ENCODE results near the gene CTDSPL. TPM values are rescaled to one million over a fixed set of nuclear protein-coding genes. Genes with fewer than 3 reads are reported as not detected.

The CTDSPL gene
- polyA plus RNA-seq, 4 donors, result 11.6 to 26.4 (median 14.5) TPM

DNA sequence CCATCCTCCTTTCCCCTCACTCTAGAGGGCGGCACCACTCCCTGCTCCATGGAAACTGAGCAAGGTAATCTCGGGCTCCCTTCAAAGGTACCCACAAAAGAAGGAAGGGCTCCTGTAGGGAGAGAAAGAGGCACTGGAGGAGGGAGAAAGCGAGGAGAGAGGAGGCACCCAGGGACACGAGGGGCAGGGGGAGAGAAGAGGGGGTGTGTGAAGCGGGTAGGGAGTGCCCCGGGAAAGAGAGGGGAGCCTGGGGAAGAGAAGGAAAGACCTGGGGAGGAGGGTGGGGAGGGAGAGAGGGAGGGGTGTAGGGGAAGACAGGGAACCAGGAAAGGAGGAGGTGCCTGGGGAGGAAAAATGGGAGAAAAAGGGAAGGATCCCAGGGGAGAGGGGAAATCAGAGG, 129.4 kb downstream of the CTDSPL start:
- H3K27me3 ChIP-seq (ENCODE audit: control insufficient read depth in 3 of 3, insufficient read depth in 3 of 3, low read length in 3 of 3), result no peaks in the 10 kb centered on the region
- peak overlapping the region; percentile 96 to 97 (median 97) for H3K27ac ChIP-seq (ENCODE audit: low read depth in 1 of 3, low read length in 2 of 3)
- no peaks in the 10 kb centered on the region for H3K9me3 ChIP-seq (ENCODE audit: control insufficient read depth in 2 of 2, insufficient read depth in 1 of 2, low read depth in 1 of 2, low read length in 1 of 2)
- WGBS, 3 donors, result 12 to 45% (median 39%) methylated on average over 6 of the region's 6 CpGs
- peak overlapping the region; percentile 8 to 68 (median 61) for H3K4me3 ChIP-seq (ENCODE audit: low read depth in 1 of 3, low read length in 3 of 3)
- peaks cover 3 to 68% (median 8%) of the 10 kb centered on the region in 3 donors for H3K4me1 ChIP-seq (ENCODE audit: control insufficient read depth in 3 of 3, insufficient read depth in 2 of 3, low read depth in 1 of 3, low read length in 2 of 3)
- H3K36me3 ChIP-seq (ENCODE audit: control insufficient read depth in 3 of 3, insufficient read depth in 2 of 3, low read depth in 1 of 3, low read length in 3 of 3), result peaks cover 0 to 34% (median 7%) of the 10 kb centered on the region in 3 donors
- DNase-seq, result peak; percentile 74 to 80
- no peak for FAIRE-seq

DNA sequence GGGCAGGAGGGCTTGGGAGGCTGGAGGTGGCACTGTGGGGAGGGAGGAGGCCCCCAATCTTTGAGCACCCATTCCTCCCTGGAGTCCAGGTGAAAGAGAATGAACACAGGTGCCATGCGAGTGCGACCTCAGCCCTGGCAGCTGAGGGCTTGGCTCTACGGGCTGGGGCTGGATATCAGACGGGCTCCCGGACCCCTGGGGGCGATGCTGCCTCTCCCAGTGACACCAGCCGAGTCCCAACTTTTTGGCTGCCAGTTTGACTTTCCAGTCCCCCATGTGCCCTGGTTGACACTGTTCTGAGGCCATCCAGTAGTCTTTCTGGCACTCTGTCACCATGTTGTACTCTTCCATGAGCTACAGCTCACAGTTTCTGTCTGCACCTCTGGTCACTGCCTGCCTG, 130.1 kb downstream of the CTDSPL start:
- DNase-seq, result peak in 1 of 2 donors; percentile 51
- no peak for FAIRE-seq
- H3K27me3 ChIP-seq (ENCODE audit: control insufficient read depth in 3 of 3, insufficient read depth in 3 of 3, low read length in 3 of 3), result no peaks in the 10 kb centered on the region
- peaks cover 0 to 34% (median 7%) of the 10 kb centered on the region in 3 donors for H3K36me3 ChIP-seq (ENCODE audit: control insufficient read depth in 3 of 3, insufficient read depth in 2 of 3, low read depth in 1 of 3, low read length in 3 of 3)
- H3K27ac ChIP-seq (ENCODE audit: low read depth in 1 of 3, low read length in 2 of 3), result peak overlapping the region; percentile 96 to 97 (median 97)
- no peaks in the 10 kb centered on the region for H3K9me3 ChIP-seq (ENCODE audit: control insufficient read depth in 2 of 2, insufficient read depth in 1 of 2, low read depth in 1 of 2, low read length in 1 of 2)
- H3K4me3 ChIP-seq (ENCODE audit: low read depth in 1 of 3, low read length in 3 of 3), result peak overlapping the region; percentile 8 to 68 (median 61)
- H3K4me1 ChIP-seq (ENCODE audit: control insufficient read depth in 3 of 3, insufficient read depth in 2 of 3, low read depth in 1 of 3, low read length in 2 of 3), result peaks cover 3 to 67% (median 5%) of the 10 kb centered on the region in 3 donors
- 7 to 60% (median 10%) methylated on average over 3 to 7 of the region's 7 CpGs for WGBS, 3 donors

DNA sequence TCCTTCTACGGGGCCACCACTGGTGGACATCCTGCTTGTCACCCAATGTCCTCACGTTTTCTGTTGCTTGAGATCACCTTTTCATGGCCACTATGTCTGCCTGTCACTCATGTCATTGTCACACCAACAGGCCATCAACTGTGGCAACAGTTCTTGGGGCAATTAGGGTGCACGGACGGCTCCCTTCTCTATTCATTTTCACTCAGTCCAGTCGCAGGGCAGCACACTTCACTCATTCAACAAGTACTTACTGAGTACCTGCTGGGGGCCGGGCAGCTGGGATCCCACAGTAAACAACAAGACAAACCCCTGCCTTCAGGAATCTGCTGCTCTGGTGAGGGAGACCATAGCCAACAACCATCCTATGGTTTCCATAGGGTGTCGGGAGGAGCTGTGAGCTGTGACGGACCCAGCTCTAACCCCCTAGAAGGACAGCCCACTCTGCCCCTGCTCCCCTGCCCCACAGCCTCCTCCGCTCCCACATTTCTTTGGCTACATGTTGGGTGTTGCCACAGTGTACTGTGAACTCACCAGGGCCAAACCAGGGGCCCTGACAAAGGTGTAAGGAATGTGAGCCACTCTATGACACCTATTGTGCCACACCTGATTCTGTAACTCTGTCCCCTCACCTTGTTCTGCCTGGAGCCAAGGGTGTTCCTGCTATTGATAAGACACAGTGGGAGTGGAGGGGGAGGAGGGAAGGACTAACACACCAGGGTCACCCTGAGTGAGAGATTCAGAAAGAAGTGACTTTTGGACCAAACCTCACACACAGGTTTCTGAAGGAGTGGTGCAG, 130.8 kb downstream of the CTDSPL start:
- Histone ChIP-seq H3K27ac (ENCODE audit: low read depth in 1 of 3, low read length in 2 of 3) (peak overlapping the region; percentile 96 to 97 (median 97)), H3K36me3 (ENCODE audit: control insufficient read depth in 3 of 3, insufficient read depth in 2 of 3, low read depth in 1 of 3, low read length in 3 of 3) (peaks cover 0 to 41% (median 7%) of the 10 kb centered on the region in 3 donors), H3K4me3 (ENCODE audit: low read depth in 1 of 3, low read length in 3 of 3) (peak overlapping the region in 2 of 3 donors; percentile 61 to 68), H3K9me3 (ENCODE audit: control insufficient read depth in 2 of 2, insufficient read depth in 1 of 2, low read depth in 1 of 2, low read length in 1 of 2) (no peaks in the 10 kb centered on the region), H3K4me1 (ENCODE audit: control insufficient read depth in 3 of 3, insufficient read depth in 2 of 3, low read depth in 1 of 3, low read length in 2 of 3) (peaks cover 3 to 68% (median 5%) of the 10 kb centered on the region in 3 donors), H3K27me3 (ENCODE audit: control insufficient read depth in 3 of 3, insufficient read depth in 3 of 3, low read length in 3 of 3) (no peaks in the 10 kb centered on the region)
- WGBS, 3 donors, result 23 to 65% (median 39%) methylated on average over 9 of the region's 9 CpGs
- DNase-seq (peak; percentile 95 to 100), FAIRE-seq (no peak)

DNA sequence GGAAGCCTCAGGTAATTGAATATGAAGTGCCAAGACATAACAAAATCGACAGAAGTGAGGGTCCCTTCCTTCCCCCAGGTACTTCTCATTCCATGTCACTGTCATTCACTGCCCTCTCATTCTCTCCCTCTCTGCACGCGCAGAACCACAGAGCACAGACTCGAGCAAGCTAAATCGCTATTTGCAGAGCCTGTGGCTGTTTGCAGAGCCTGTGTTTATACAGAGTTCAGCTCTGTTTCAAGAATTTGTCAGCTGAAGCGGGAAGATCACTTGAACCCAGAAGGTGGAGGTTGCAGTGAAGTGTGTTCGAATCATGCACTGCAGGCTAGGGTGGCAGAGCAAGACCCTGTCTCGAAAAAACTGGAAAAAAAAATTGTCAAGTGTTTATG, 131.4 kb downstream of the CTDSPL start:
- Histone ChIP-seq H3K36me3 (ENCODE audit: control insufficient read depth in 3 of 3, insufficient read depth in 2 of 3, low read depth in 1 of 3, low read length in 3 of 3) (peaks cover 0 to 47% (median 7%) of the 10 kb centered on the region in 3 donors), H3K27me3 (ENCODE audit: control insufficient read depth in 3 of 3, insufficient read depth in 3 of 3, low read length in 3 of 3) (no peaks in the 10 kb centered on the region), H3K27ac (ENCODE audit: low read depth in 1 of 3, low read length in 2 of 3) (peak overlapping the region; percentile 88 to 97 (median 96)), H3K4me1 (ENCODE audit: control insufficient read depth in 3 of 3, insufficient read depth in 2 of 3, low read depth in 1 of 3, low read length in 2 of 3) (peaks cover 4 to 68% (median 6%) of the 10 kb centered on the region in 3 donors), H3K4me3 (ENCODE audit: low read depth in 1 of 3, low read length in 3 of 3) (peak overlapping the region in 2 of 3 donors; percentile 51 to 66), H3K9me3 (ENCODE audit: control insufficient read depth in 2 of 2, insufficient read depth in 1 of 2, low read depth in 1 of 2, low read length in 1 of 2) (no peaks in the 10 kb centered on the region)
- FAIRE-seq (no peak), DNase-seq (no peak)
- 19 to 62% (median 45%) methylated on average over 8 of the region's 8 CpGs for WGBS, 3 donors

DNA sequence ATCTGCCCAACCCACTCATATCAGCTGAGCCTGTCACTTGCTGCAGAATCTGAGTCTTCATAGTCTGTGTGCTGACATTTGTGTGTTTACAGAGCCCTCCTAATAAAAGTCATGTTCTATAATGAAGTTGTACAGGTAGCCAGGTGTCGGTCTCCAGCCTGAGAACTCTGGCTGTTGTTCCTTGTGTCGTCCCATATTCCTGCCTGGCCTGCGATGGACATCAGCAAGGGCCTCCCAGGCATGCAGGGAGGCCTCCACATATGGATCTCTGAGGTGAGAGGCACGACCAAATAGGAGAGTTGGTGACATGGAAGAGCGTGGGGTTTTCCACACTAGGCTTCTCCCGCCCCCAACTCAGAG, 131.8 kb downstream of the CTDSPL start:
- DNase-seq (peak; percentile 41 to 67), FAIRE-seq (no peak)
- Histone ChIP-seq H3K27ac (ENCODE audit: low read depth in 1 of 3, low read length in 2 of 3) (peak overlapping the region; percentile 88 to 97 (median 96)), H3K9me3 (ENCODE audit: control insufficient read depth in 2 of 2, insufficient read depth in 1 of 2, low read depth in 1 of 2, low read length in 1 of 2) (no peaks in the 10 kb centered on the region), H3K4me3 (ENCODE audit: low read depth in 1 of 3, low read length in 3 of 3) (peak overlapping the region in 2 of 3 donors; percentile 51 to 66), H3K4me1 (ENCODE audit: control insufficient read depth in 3 of 3, insufficient read depth in 2 of 3, low read depth in 1 of 3, low read length in 2 of 3) (peaks cover 8 to 68% (median 10%) of the 10 kb centered on the region in 3 donors), H3K36me3 (ENCODE audit: control insufficient read depth in 3 of 3, insufficient read depth in 2 of 3, low read depth in 1 of 3, low read length in 3 of 3) (peaks cover 0 to 49% (median 7%) of the 10 kb centered on the region in 3 donors), H3K27me3 (ENCODE audit: control insufficient read depth in 3 of 3, insufficient read depth in 3 of 3, low read length in 3 of 3) (no peaks in the 10 kb centered on the region)
- WGBS, 3 donors, result 25 to 37% (median 36%) methylated on average over 6 of the region's 6 CpGs

DNA sequence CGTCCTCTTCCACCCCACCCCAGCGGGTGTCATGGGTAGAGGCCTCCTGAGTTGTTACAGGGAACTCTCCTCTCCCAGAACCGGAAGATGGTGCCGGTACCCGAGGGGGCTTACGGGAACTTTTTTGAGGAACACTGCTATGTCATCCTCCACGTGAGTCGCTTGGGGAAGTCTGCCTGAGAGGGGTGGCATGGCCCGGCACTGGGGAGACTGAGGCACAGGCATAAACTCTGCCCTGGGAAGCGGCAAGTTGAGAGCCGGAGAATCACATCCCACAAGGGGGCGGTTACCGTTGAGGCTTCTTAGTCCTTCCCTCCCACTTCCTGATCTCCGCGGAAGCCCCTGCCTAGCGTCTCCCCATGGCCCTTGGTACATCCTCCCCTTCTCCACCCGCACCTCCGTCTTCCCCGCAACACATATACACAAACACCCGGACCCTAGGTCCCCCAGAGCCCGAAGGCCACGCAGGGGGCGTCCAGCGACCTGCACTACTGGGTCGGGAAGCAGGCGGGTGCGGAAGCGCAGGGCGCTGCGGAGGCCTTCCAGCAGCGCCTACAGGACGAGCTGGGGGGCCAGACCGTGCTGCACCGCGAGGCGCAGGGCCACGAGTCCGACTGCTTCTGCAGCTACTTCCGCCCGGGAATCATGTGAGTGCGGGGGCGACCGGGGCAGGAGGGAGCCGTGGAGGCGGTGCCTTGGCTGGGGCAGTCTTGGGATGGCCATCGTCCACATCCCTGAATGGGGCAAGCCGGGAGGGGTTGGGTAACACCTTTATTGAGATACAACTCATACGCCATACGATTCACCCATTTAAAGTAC, 132.3 kb downstream of the CTDSPL start:
- DNase-seq (peak; percentile 75 to 94), FAIRE-seq (no peak)
- Histone ChIP-seq H3K9me3 (ENCODE audit: control insufficient read depth in 2 of 2, insufficient read depth in 1 of 2, low read depth in 1 of 2, low read length in 1 of 2) (no peaks in the 10 kb centered on the region), H3K27me3 (ENCODE audit: control insufficient read depth in 3 of 3, insufficient read depth in 3 of 3, low read length in 3 of 3) (no peaks in the 10 kb centered on the region), H3K27ac (ENCODE audit: low read depth in 1 of 3, low read length in 2 of 3) (peak overlapping the region; percentile 88 to 97 (median 96)), H3K4me3 (ENCODE audit: low read depth in 1 of 3, low read length in 3 of 3) (peak overlapping the region; percentile 51 to 66 (median 52)), H3K4me1 (ENCODE audit: control insufficient read depth in 3 of 3, insufficient read depth in 2 of 3, low read depth in 1 of 3, low read length in 2 of 3) (peaks cover 8 to 69% (median 10%) of the 10 kb centered on the region in 3 donors), H3K36me3 (ENCODE audit: control insufficient read depth in 3 of 3, insufficient read depth in 2 of 3, low read depth in 1 of 3, low read length in 3 of 3) (peaks cover 0 to 47% (median 7%) of the 10 kb centered on the region in 3 donors)
- 1 to 4% (median 3%) methylated on average over 48 to 49 of the region's 49 CpGs for WGBS, 3 donors

DNA sequence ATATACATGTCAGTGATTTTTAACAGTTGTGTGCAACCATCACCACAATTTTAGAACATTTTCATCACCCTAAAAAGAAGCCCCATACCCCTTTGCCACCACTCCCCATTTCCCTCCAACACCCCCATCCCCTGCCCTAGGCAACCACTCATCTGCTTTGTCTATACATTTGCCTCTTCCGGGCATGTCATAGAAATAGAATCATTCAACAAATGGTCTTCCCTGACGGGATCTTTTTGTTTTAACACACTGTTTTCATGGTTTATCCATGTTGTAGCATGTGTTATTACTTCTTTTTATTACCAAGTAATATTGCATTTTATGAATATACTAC, 132.9 kb downstream of the CTDSPL start:
- FAIRE-seq (no peak), DNase-seq (no peak)
- Histone ChIP-seq H3K36me3 (ENCODE audit: control insufficient read depth in 3 of 3, insufficient read depth in 2 of 3, low read depth in 1 of 3, low read length in 3 of 3) (peaks cover 0 to 47% (median 12%) of the 10 kb centered on the region in 3 donors), H3K4me3 (ENCODE audit: low read depth in 1 of 3, low read length in 3 of 3) (peak overlapping the region in 2 of 3 donors; percentile 51 to 66), H3K27me3 (ENCODE audit: control insufficient read depth in 3 of 3, insufficient read depth in 3 of 3, low read length in 3 of 3) (no peaks in the 10 kb centered on the region), H3K27ac (ENCODE audit: low read depth in 1 of 3, low read length in 2 of 3) (peak overlapping the region; percentile 88 to 97 (median 96)), H3K4me1 (ENCODE audit: control insufficient read depth in 3 of 3, insufficient read depth in 2 of 3, low read depth in 1 of 3, low read length in 2 of 3) (peaks cover 8 to 68% (median 10%) of the 10 kb centered on the region in 3 donors), H3K9me3 (ENCODE audit: control insufficient read depth in 2 of 2, insufficient read depth in 1 of 2, low read depth in 1 of 2, low read length in 1 of 2) (no peaks in the 10 kb centered on the region)
- WGBS, 3 donors, result 18 to 35% (median 23%) methylated on average over 2 of the region's 2 CpGs

Data from small intestine (tissue), 7 donors.